Endothelial cell of umbilical vein (primary cell): ENCODE results near the gene CCDC171.

Source experiments
- CTCF ChIP-seq, 2 donors: IDR thresholded peaks; 1 replicate in 1 of 2; 2 replicates in 1 of 2; pipeline ENCODE4 v1.5.1; 2011; ENCODE audit warnings: low read length in 2 of 2, mild to moderate bottlenecking in 2 of 2, moderate library complexity in 2 of 2, control low read depth in 1 of 2, inconsistent platforms in 1 of 2, low read depth in 1 of 2; ENCODE audit not compliant: insufficient read depth in 1 of 2; ENCODE audit errors: extremely low read depth in 1 of 2
- EZH2 ChIP-seq: IDR thresholded peaks from 2 replicates; pipeline ENCODE4 v1.6.1; 2012; ENCODE audit warnings: borderline replicate concordance, low read depth, mild to moderate bottlenecking, moderate library complexity, low read length, inconsistent platforms; ENCODE audit not compliant: severe bottlenecking
- FOS ChIP-seq: IDR thresholded peaks from 2 replicates; pipeline ENCODE4 v1.6.1; 2011; ENCODE audit warnings: mild to moderate bottlenecking, low read length, moderate library complexity, borderline replicate concordance; ENCODE audit not compliant: insufficient read depth

GRCh38 chr9:15966471-15966870 is 413.6 kb downstream of the CCDC171 start:
- TF ChIP-seq FOS (no peak), CTCF (IDR thresholded peaks at IDR 0.05; ENCODE audit: extremely low read depth in 1 of 2, insufficient read depth in 1 of 2, low read depth in 1 of 2, low read length in 2 of 2) (no peak), EZH2 (no peak)
